K562 (cell line): Measurements from ENCODE around the gene IKBKE. TPM values are rescaled to one million over a fixed set of nuclear protein-coding genes. Genes with fewer than 3 reads are reported as not detected.
A peak's percentile ranks its signal among the peaks of the same experiment; 100 is the strongest.

Experiments
- CBX2 ChIP-seq: fragments of 200-600 bp; sonication (generic); IDR thresholded peaks from one replicate; pipeline ENCODE4 v1.6.1; 2012; ENCODE audit warnings: mild to moderate bottlenecking, low read length, inconsistent platforms; ENCODE audit not compliant: insufficient read depth, poor library complexity, severe bottlenecking
- CHD2 ChIP-seq: IDR thresholded peaks from 2 replicates; pipeline ENCODE4 v1.6.1; 2011; ENCODE audit warnings: low read depth, low read length
- CLOCK ChIP-seq: fragments of 250-450 bp; sonication (Bioruptor Pico); IDR thresholded peaks from 2 replicates; pipeline ENCODE4 v1.4.0; 2020; ENCODE audit warnings: mild to moderate bottlenecking, moderate library complexity, borderline replicate concordance
- E2F8 ChIP-seq: fragments of 450-650 bp; IDR thresholded peaks from 2 replicates; pipeline ENCODE4 v1.7.1; 2018; ENCODE audit warnings: mild to moderate bottlenecking, low read depth; ENCODE audit not compliant: partially characterized antibody
- E4F1 ChIP-seq: fragments of 250-450 bp; sonication (Bioruptor Pico); IDR thresholded peaks from 2 replicates; pipeline ENCODE4 v1.5.0; 2021; ENCODE audit warnings: mild to moderate bottlenecking, borderline replicate concordance
- HDAC2 ChIP-seq: fragments of 450-650 bp; IDR thresholded peaks from 2 replicates; pipeline ENCODE4 v1.6.1; 2016; ENCODE audit warnings: mild to moderate bottlenecking
- HLTF ChIP-seq: fragments of 450-650 bp; IDR thresholded peaks from 2 replicates; pipeline ENCODE4 v1.6.1; 2016
- IRF1 ChIP-seq: sonication (generic); formaldehyde crosslinking; IDR thresholded peaks from 2 replicates; pipeline ENCODE4 v1.8.0; 2022; ENCODE audit warnings: missing genetic modification reagents, mild to moderate bottlenecking, borderline replicate concordance
- MLLT1 ChIP-seq, 2 experiments: fragments of 450-650 bp; IDR thresholded peaks; 2 replicates each; pipeline ENCODE4 v1.6.1; 2016
- MYC ChIP-seq, 2 experiments: fragments of 250-450 bp in 1 of 2; sonication (Bioruptor Pico) in 1 of 2; IDR thresholded peaks; 2 replicates each; pipeline versions ENCODE4 v1.5.1 to v1.6.1; 2012 to 2021; ENCODE audit warnings: low read depth in 2 of 2, borderline replicate concordance in 1 of 2, improper control_type of control experiment in 1 of 2, low read length in 1 of 2, mild to moderate bottlenecking in 1 of 2, moderate library complexity in 1 of 2
- NUFIP1 ChIP-seq: fragments of 450-650 bp; IDR thresholded peaks from 2 replicates; pipeline ENCODE4 v1.6.1; 2018; ENCODE audit not compliant: partially characterized antibody
- RB1 ChIP-seq: fragments of 450-650 bp; IDR thresholded peaks from 2 replicates; pipeline ENCODE4 v1.6.1; 2017; ENCODE audit warnings: low read depth, mild to moderate bottlenecking
- TFAM ChIP-seq: fragments of 250-450 bp; sonication (Bioruptor Pico); conservative IDR thresholded peaks from 2 replicates; pipeline ENCODE4 v1.5.0; 2021; ENCODE audit warnings: mild to moderate bottlenecking, moderate library complexity
- TFAP4 ChIP-seq: sonication (generic); formaldehyde crosslinking; IDR thresholded peaks from 2 replicates; pipeline ENCODE4 v1.8.0; 2022; ENCODE audit warnings: missing genetic modification reagents, mild to moderate bottlenecking, moderate library complexity, borderline replicate concordance
- ZNF766 ChIP-seq: fragments of 200-800 bp; sonication (Bioruptor generic); conservative IDR thresholded peaks from 2 replicates; pipeline ENCODE4 v1.6.1; 2016; ENCODE audit warnings: missing genetic modification characterization, missing compliant biosample characterization
- polyA plus RNA-seq, 8 experiments: library from polyadenylated mRNA; depleted of rRNA in 4 of 8; stranded (reverse) in 5 of 8; unstranded in 3 of 8; fragments of >200 nt; fragmentation: Nextera tagmentation in 2 of 8; fragmentation: Illumina TruSeq in 1 of 8; extraction: Ambion mirVana in 2 of 8; extraction: Trizol in 1 of 8; gene quantifications; 2 replicates each; pipeline versions ENCODE4 v1.2.1 to v1.2.3, GENCODE V29; 2011 to 2014; ENCODE audit warnings: inconsistent platforms in 1 of 8, missing spikeins in 1 of 8
- total RNA-seq, 7 experiments: library from RNA; depleted of rRNA in 6 of 7; stranded (reverse); fragments of >200 nt in 6 of 7; fragmentation: Illumina TruSeq in 2 of 7; extraction: Trizol in 2 of 7; gene quantifications; 2 replicates each; pipeline versions ENCODE4 v1.2.1 to v1.2.3, GENCODE V29; 2011 to 2021; ENCODE audit warnings: low replicate concordance in 1 of 7

IKBKE gene
- total and polyA plus RNA-seq, 9 of the 15 experiments (the other 6 are each of a cell fraction or from before 2014, with no cell fraction given): 2.3 to 9.0 (median 4.8) TPM

GRCh38 chr1:206490771-206491405, 20.6 kb downstream of the IKBKE start (continued):
- TF ChIP-seq E4F1 (CRISPR knock-in tag) (no peak), E2F8 (no peak), ZNF766 (CRISPR knock-in tag) (0 out of 2 replicates have a peak, but pooled peaks have one; percentile 23), HLTF (no peak), NUFIP1 (no peak), CHD2 (no peak), TFAM (CRISPR knock-in tag) (no peak), MYC (IDR thresholded peaks at IDR 0.05; ENCODE audit: low read depth, low read length) (no peak), MYC (CRISPR knock-in tag; IDR thresholded peaks at IDR 0.05; ENCODE audit: borderline replicate concordance, low read depth) (no peak), MLLT1 (IDR thresholded peaks at IDR 0.05) (no peak), CLOCK (no peak), TFAP4 (CRISPR knock-in tag) (no peak), CBX2 (no peak), IRF1 (CRISPR knock-in tag) (no peak), RB1 (no peak), HDAC2 (no peak)
